Panc1 (cell line): Measurements from ENCODE around the gene ADAM29.

Experiments used
- POLR2AphosphoS5 ChIP-seq: IDR thresholded peaks from 2 replicates; pipeline ENCODE4 v1.6.1; 2012; ENCODE audit warnings: mild to moderate bottlenecking, low read depth, low read length, moderate library complexity
- SIN3A ChIP-seq: IDR thresholded peaks from 2 replicates; pipeline ENCODE4 v1.6.1; 2012; ENCODE audit warnings: low read depth, mild to moderate bottlenecking, low read length, moderate library complexity, borderline replicate concordance; ENCODE audit not compliant: insufficient read depth
- TCF7L2 ChIP-seq: IDR thresholded peaks from 2 replicates; pipeline ENCODE4 v1.6.1; 2011; ENCODE audit warnings: mild to moderate bottlenecking, low read depth, low read length, inconsistent platforms
- TF ChIP-seq, protein P1 (sequence below): fragments of 450-650 bp; IDR thresholded peaks from 2 replicates; pipeline ENCODE4 v1.5.1; 2017; ENCODE audit warnings: mild to moderate bottlenecking
- TF ChIP-seq, protein P2 (sequence below), 2 experiments: IDR thresholded peaks; 2 replicates each; pipeline ENCODE4 v1.6.1; 2011 to 2012; ENCODE audit warnings: low read depth in 2 of 2, control low read depth in 1 of 2, low read length in 1 of 2, mild to moderate bottlenecking in 1 of 2, moderate library complexity in 1 of 2; ENCODE audit not compliant: insufficient read depth in 1 of 2

DNA sequence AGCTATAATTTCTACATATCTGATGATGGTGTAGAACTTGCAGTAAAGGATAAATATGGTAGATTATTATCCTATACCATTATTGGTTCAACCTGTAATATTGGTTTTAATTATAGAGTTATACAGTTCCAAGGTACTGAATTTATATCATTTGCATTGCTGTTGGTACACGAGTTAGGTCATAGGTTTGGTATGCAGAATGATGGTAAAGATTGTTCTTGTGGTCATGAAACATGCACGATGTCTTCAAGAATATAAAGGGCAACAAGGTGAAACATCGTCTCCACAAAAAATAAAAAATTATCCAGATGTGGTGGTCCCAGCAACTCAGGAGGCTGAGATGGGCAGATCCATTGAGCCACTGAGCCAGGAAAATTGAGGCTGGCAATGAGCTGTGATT is 99.6 kb downstream of the ADAM29 start:
- TF ChIP-seq, protein P1, sequence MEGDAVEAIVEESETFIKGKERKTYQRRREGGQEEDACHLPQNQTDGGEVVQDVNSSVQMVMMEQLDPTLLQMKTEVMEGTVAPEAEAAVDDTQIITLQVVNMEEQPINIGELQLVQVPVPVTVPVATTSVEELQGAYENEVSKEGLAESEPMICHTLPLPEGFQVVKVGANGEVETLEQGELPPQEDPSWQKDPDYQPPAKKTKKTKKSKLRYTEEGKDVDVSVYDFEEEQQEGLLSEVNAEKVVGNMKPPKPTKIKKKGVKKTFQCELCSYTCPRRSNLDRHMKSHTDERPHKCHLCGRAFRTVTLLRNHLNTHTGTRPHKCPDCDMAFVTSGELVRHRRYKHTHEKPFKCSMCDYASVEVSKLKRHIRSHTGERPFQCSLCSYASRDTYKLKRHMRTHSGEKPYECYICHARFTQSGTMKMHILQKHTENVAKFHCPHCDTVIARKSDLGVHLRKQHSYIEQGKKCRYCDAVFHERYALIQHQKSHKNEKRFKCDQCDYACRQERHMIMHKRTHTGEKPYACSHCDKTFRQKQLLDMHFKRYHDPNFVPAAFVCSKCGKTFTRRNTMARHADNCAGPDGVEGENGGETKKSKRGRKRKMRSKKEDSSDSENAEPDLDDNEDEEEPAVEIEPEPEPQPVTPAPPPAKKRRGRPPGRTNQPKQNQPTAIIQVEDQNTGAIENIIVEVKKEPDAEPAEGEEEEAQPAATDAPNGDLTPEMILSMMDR = no peak
- TF ChIP-seq POLR2AphosphoS5 = no peak
- TF ChIP-seq TCF7L2 = no peak
- TF ChIP-seq, protein P2, sequence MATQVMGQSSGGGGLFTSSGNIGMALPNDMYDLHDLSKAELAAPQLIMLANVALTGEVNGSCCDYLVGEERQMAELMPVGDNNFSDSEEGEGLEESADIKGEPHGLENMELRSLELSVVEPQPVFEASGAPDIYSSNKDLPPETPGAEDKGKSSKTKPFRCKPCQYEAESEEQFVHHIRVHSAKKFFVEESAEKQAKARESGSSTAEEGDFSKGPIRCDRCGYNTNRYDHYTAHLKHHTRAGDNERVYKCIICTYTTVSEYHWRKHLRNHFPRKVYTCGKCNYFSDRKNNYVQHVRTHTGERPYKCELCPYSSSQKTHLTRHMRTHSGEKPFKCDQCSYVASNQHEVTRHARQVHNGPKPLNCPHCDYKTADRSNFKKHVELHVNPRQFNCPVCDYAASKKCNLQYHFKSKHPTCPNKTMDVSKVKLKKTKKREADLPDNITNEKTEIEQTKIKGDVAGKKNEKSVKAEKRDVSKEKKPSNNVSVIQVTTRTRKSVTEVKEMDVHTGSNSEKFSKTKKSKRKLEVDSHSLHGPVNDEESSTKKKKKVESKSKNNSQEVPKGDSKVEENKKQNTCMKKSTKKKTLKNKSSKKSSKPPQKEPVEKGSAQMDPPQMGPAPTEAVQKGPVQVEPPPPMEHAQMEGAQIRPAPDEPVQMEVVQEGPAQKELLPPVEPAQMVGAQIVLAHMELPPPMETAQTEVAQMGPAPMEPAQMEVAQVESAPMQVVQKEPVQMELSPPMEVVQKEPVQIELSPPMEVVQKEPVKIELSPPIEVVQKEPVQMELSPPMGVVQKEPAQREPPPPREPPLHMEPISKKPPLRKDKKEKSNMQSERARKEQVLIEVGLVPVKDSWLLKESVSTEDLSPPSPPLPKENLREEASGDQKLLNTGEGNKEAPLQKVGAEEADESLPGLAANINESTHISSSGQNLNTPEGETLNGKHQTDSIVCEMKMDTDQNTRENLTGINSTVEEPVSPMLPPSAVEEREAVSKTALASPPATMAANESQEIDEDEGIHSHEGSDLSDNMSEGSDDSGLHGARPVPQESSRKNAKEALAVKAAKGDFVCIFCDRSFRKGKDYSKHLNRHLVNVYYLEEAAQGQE (IDR thresholded peaks at IDR 0.05; ENCODE audit: insufficient read depth in 1 of 2, low read depth in 2 of 2, low read length in 1 of 2) = no peak
- TF ChIP-seq SIN3A = no peak
